Fibroblast of pulmonary artery (primary cell): ENCODE data around the gene FAM111A.

Source experiments
- DNase-seq: peaks from one replicate; pipeline ENCODE4 v3.0.0-alpha.2; 2010; ENCODE audit warnings: low read depth
- H3K4me3 ChIP-seq: replicated peaks from 2 replicates; pipeline ENCODE4 v1.5.1; 2011; ENCODE audit warnings: low read depth, mild to moderate bottlenecking, control low read depth, low read length, moderate library complexity
- TF ChIP-seq, protein P1 (sequence below): IDR thresholded peaks from 2 replicates; pipeline ENCODE4 v1.5.1; 2011; ENCODE audit warnings: mild to moderate bottlenecking, control low read depth, low read length, inconsistent platforms; ENCODE audit errors: missing control alignments

Gene FAM111A

DNA sequence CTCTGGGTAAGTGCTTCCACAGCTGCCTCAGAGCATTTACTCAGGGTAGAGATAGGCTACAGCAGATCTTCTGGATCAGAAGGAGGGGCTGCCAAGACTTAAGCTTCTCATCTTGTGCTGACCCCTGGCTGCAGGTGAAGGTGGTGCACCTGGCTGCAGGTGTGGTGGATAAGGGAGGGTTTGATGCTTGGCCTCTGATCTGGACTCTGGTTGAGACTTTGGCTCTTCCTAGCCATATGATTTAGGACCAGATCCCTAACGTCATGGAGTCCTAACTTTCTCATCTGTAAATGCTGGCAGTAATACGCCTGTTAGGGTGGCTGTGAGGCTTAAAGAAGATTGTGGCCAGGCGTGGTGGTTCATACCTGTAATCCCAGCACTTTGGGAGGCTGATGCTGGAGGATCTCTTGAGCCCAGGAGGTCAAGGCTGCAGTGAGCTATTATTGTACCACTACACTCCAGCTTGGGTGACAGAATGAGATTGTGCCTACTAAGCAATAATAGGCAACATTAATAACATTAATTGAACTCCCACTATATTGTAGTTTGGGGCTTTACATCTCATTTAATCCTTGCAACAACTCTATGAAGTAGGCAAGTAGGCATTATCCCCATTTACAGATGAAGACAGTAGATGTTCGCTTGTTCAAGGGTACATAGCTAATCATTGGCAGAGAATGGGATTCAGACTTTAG is 39.9 kb downstream of the FAM111A start:
- H3K4me3 ChIP-seq: no peak overlapping the region
- DNase-seq: no peak
- TF ChIP-seq, protein P1, sequence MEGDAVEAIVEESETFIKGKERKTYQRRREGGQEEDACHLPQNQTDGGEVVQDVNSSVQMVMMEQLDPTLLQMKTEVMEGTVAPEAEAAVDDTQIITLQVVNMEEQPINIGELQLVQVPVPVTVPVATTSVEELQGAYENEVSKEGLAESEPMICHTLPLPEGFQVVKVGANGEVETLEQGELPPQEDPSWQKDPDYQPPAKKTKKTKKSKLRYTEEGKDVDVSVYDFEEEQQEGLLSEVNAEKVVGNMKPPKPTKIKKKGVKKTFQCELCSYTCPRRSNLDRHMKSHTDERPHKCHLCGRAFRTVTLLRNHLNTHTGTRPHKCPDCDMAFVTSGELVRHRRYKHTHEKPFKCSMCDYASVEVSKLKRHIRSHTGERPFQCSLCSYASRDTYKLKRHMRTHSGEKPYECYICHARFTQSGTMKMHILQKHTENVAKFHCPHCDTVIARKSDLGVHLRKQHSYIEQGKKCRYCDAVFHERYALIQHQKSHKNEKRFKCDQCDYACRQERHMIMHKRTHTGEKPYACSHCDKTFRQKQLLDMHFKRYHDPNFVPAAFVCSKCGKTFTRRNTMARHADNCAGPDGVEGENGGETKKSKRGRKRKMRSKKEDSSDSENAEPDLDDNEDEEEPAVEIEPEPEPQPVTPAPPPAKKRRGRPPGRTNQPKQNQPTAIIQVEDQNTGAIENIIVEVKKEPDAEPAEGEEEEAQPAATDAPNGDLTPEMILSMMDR: peak; percentile 12

DNA sequence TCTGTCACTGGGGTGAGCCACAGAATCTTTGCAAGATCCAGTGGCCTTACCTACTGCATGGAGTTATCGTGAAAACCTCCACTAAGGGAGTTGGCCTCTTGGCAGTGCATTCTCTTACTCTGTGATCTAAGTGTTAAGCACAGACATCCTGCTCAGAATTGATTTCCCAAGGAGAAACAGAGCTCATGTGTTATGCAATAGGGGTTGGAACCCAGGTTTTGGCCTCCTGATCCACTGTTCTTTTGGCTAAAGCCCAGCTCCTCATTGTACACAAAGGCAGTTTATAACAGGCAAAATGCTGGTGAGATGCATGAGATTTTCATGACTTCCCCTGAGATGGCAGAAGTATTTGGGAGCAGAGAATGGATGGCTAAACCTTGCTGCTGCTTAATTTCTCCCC is 41.1 kb downstream of the FAM111A start:
- TF ChIP-seq, protein P1: no peak
- H3K4me3 ChIP-seq: no peak overlapping the region
- DNase-seq: peak; percentile 88

DNA sequence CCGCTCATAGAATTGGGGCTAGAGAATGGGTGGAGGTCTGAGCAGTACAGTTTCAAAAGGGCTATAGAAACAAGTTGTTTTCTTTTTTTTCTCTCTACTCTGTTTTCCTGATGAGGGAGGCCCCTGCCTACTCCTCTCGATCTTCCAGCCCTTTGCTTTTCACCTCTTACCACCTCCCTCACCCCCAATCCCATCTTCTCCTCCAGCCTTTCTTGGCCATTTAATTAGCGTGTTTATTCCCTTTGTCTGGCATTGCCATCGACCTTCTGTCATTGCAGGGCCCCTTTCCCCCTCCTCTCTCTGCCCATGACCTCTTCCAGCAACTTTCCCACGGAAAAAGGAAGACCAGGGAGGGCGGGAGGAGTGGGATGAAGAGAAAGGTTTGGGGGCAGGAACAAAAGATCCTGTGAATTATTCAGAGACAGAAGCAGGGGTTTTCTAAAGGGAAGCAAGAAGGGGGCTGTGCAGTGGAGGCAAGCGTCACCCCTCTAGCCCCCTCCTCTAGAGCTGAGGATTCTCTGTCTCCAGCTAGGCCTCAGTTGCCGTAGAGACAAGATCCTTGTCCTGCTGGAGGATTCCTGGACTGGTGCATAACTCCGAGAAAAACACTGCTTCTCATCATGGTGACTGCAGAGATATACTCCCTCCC is 42.2 kb downstream of the FAM111A start:
- TF ChIP-seq, protein P1: no peak
- no peak overlapping the region for H3K4me3 ChIP-seq
- no peak for DNase-seq

DNA sequence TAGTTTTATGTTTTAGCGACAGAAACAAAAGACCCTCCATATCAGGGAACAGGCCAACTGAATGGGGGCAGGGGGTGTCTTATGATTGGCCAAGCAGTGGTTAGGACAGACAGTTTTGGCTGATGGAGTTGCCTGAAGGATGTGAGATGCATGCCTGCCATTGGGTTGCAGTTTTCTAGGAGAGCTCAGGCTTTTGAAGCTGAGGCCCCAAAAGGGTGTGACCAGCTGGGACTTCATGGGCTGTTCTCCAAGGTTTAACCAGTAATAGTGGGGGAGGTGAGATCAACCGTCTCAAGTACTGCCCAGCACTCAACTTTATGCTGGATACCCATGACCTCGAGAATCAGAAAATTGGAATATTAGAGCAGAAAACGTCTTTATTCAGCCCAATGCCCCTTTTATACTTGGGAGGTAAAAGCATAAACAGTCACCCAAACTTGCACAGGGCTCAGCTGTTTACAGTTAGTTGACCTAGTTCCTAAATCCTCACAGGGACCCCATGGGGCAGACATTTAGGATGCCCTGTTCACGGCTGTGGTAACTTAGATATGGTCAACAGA is 42.8 kb downstream of the FAM111A start:
- DNase-seq: peak; percentile 30
- TF ChIP-seq, protein P1: no peak
- no peak overlapping the region for H3K4me3 ChIP-seq

DNA sequence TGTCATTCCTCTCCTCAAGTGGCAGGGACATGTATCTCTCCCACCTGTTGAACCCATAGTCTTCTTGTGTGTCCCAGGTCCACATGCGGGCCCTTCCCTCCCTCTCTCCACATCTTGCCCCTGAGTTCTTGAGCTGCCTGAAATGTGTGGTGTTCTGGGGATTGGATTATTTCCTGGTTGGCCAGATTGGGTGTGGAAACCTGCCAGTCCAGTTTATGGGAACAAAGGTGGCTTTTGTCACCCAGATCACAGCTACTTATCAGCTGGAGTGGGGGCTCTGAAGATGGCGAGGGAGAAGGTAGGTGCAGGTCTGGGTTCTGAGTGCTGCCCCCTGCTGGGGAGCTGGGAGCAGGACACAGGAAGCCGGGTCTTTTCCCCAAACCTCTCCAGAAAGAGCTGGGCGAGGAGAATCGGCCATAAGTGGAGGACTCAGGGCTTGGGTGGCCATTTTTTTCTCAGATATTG is 43.5 kb downstream of the FAM111A start:
- H3K4me3 ChIP-seq: no peak overlapping the region
- TF ChIP-seq, protein P1: peak; percentile 60
- peak; percentile 23 for DNase-seq

DNA sequence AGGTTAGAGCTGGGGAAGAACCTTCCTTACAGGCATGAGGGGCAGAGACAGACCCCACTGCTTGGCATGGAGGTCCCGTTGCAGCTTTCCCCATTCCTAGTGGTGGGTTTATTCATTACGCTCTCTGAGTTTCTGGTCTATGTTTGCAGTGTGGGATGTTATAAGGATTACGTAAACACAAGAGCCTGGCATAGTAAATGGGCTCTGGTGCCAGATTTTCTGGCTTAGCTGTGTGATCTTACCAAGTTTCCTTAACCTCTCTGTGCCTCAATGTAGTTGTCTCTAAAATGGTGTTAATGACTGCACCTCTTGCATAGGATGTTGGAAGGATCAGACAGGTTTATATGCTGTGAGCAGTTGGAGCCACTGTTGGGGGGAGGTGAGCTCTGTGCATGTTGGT is 44.4 kb downstream of the FAM111A start:
- DNase-seq: no peak
- TF ChIP-seq, protein P1: no peak
- H3K4me3 ChIP-seq: no peak overlapping the region
